ELR (cell line): ENCODE results near the gene DOCK3.
"Not testable (repeated sequence)": the region's sequence is repeated elsewhere in the genome, so short reads cannot be mapped to it uniquely, and the experiment has no call there.

ENCODE experiments used
- DNase-seq: peaks from one replicate; pipeline ENCODE4 v3.0.0-alpha.2; 2015; ENCODE audit warnings: low read depth

The DOCK3 gene

DNA sequence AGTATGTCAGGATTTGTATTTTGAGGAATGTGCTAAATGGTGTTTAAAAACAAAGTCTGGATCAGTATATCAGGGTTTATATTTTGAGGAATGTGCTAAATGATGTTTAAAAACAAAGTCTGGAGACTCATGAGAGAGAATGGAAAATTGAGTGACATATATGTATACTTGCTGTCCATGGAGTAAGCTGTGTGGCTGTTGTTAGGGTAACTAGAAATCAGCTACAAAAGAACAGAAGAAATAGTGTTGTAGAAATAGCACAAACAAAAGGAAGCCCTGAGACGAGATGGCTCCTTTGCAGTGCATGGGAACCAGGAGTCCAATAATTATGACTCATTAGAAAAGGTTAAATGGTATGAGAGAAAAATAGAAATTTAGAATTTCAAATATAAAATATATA is 427.7 kb downstream of the DOCK3 start:
- no peak for DNase-seq

DNA sequence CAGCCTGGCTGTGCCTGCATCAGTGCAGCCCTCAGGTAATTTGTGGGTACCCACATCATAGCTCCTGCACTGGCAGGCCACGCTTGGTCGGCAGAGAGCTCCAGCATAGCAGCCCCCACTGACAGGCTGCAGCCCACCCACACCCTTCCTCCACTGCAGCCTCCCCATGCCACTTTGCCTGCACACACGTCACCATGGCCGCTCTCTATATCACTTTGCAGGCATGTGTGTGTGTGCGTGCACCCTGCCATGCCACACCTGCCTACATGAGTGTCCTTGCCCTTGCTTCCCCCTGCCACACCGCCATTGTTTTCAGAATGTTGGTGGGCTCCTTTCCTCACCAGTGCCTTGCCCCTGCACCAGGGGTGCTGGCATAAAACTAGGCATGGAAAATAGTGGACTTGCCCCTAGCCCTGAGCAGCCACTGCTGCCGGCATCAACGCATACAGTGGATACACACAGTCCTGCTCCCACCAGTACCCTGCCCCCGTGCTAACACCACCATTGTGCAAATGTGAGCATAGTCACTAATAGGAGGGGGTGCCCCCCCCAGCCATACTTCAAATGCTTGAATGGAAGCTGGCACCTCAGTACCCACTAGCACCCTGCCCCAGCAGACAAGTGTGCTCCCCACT is 431.6 kb downstream of the DOCK3 start:
- DNase-seq: no peak

DNA sequence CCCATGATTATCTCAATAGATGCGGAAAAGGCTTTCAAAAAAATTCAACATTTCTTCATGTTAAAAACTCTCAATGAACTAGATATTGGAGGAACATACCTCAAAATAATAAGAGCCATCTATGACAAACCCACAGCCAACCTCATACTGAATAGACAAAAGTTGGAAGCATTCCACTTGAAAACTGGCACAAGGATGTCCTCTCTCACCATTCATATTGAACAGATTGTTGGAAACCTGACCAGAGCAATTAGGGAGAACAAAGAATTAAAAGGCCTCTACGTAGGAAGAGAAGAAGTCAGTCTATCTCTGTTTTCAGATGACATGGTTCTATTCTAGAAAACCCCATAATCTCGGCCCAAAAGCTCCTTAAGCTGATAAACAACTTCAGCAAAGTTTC is 435.9 kb downstream of the DOCK3 start:
- no peak for DNase-seq

DNA sequence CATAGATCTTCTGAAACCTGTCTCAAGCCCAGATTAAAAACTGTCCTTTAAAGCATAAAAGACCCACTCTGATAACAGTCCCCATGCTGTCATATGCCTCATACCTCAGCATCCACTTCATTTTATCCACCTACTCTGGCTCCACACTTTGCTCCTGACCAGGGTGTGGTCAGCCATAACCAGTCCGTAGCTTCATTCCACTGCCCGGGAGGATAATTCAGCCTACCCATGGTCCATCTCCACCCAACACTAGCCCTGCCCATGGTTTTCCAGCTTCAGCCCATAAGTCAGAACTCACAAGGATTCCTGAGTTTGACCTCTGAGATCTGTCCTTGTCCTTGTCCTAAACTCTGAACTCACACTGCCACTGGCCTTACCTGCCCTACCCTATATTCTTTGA is 448.2 kb downstream of the DOCK3 start:
- DNase-seq: no peak

DNA sequence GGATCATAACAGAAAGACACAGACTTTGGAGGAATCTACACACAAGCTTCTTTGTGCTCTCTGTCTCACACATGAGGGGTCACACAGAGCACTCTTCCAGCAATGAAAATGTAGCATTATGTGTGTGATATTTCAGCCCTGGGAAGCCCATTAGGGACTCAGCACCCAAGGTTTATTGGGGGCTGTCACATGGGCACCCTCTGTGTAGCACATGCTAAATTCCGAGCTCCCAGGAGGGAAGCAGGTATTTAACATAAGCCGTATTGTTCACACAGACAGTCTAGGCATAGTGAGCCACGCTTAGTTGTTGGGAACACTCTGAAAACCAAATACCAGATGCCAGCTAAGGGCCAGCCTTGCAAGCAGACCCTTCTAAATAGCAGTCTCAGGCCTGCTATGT is 448.8 kb downstream of the DOCK3 start:
- no peak for DNase-seq

DNA sequence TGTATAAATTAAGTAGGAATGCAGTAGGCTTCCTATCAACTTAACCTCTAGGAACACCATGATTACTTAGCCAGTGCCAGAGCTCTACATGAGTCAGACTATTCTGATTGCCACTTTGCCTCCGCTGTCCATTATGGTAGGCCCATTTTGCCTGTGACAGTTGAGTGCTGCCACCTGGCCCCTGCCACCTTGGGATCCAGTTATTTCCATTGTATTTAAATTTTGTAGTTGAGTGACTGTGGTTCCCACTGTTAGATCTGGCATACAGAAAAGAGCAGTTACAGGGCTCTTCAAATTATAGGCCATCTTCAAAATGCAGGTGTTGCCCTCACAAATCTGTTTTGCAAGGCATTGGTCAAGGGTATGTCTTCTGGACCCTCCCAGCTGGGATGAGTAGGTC is 456.9 kb downstream of the DOCK3 start:
- not testable (repeated sequence) for DNase-seq

DNA sequence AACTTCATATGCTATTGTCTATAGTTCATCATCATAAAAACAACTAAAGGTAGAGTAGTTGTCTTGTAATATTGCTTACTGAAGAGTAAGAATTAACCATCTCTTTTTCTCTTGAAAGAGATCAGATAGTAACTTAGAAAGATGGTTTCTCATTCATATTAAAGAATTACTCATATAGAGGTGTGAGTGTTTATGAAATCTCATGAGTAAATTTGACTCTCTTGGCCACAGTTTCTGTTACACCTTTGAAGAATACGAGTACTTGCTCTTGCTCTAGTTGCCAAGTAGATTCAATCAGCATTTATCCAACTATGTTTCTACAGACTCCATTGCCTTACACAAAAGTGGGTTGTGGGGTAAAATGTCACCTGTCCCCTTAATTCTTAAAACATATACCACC is 463.0 kb downstream of the DOCK3 start:
- no peak for DNase-seq

DNA sequence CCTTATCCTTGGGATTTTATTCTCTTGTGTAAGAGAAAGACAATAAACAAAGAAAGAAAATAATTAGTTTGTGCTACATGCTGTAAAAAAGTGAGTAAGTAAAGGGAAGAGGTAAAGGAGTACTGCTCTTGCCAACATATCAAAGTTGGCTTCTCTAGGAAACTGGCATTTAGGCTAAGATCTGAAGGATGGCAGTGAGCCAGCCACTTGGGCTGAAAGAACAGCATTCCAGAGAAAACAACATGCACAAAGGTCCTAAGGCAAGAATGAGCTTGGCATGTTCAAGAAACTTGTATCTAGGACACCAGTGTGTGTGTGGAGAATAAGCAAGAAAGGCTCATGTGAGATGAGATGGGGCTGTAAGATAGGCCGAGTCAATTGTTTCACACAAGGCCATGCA is 464.9 kb downstream of the DOCK3 start:
- no peak for DNase-seq

DNA sequence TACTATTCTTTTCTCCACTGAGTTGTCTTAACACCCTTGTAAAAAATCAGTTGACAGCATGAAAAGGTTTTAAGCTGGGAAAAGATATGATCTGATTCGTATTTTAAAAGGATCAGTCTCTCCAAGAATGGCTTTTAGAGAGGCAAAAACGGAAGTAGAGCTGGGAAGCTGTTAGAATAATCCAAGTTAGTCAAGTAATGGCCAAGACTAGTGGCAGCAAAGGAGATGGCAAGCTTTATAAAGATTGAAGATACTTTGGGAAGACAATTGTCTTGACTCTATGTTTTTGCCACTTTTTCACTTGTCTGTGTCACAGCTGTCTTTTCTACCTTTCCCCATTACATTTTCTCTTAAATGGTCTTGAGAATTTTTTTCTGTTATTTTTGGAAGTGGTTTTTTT is 466.8 kb downstream of the DOCK3 start:
- peak; percentile 1 for DNase-seq

DNA sequence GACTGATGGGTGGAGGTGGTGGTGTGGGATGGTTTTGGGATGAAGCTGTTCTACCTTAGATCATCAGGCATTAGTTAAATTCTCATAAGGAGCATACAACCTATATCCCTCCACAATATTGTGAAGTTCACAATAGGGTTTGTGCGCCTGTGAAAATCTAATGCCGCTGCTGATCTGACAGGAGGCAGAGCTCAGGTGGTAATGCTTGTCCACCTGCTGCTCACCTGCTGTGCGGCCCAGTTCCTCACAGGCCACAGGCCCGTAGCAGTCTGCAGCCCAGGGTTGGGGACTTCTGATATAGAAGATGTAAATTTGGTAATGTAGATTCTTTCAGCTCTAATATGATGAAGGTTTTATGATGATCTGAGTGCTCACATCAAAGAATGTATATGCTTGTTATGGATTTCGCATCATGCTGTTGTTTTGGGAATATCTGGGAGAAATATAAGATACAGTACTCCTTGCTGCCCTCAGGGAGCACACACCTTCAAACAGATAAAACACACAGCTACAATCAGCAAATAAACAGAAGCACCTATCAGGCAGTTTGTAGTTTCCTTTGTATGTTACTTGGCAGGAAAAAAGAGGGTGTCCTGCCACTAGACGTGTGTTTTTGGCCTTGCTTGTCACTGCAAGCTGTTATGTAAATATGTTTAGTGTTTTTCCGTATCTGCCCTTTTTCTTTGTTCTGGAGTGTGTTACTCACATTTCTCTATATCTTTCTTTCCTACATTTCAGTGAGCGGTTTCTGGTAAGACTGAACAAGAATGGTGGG is 471.3 kb downstream of the DOCK3 start:
- no peak for DNase-seq

DNA sequence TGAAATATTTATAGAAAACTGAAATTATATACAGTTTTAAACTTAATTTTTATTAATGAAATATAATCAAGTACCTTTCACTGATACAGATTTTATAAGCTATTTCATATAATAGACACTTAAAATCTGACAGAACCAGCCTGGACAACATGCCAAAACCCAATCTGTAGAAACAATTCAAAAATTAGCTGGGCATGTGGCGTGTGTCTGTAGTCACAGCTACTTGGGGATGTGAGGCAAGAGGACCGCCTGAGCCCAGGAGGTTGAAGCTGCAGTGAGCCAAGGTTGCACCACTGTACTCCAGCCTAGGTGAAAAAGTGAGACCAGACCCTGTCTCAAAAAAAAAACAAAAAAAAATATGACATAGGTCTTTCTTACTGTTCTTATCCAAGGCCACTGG is 472.1 kb downstream of the DOCK3 start:
- no peak for DNase-seq

DNA sequence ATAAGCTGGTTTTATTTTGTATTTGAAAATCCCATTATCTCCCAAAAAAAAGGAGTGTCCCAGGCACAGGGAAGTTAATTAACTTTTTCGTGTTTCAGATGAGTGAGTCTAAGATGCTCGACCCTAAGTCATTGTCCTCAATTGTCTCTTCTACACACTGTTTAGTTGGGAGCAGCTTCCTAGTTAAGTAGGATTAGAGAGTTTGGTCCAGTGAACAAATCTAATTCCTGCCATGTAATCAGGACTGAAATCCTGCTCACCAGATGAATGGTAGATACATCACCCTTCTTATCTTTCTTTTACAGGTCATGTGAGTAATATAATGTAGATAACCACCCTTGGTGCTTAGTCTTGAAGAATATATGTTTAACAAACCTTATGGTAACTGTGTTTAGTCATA is 481.4 kb downstream of the DOCK3 start:
- DNase-seq: no peak

DNA sequence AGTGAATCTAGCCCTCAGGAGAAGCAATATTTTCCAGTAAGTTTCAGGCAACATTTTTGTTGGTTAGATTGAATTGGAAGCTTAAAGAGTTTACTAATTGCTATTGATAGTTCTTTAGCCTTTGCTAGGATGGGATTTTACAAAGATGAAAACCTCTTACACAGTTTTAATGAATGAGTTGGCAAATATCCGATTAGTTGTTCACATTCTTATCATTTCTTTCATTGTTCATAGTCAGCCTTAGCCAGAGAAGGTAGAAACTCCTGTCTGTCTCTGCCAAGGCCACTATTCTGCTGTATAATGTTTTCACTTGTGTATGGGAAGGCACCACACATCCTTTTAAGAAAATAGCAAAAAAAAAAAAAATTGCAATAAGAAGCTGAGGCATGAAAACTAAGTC is 488.3 kb downstream of the DOCK3 start:
- no peak for DNase-seq

DNA sequence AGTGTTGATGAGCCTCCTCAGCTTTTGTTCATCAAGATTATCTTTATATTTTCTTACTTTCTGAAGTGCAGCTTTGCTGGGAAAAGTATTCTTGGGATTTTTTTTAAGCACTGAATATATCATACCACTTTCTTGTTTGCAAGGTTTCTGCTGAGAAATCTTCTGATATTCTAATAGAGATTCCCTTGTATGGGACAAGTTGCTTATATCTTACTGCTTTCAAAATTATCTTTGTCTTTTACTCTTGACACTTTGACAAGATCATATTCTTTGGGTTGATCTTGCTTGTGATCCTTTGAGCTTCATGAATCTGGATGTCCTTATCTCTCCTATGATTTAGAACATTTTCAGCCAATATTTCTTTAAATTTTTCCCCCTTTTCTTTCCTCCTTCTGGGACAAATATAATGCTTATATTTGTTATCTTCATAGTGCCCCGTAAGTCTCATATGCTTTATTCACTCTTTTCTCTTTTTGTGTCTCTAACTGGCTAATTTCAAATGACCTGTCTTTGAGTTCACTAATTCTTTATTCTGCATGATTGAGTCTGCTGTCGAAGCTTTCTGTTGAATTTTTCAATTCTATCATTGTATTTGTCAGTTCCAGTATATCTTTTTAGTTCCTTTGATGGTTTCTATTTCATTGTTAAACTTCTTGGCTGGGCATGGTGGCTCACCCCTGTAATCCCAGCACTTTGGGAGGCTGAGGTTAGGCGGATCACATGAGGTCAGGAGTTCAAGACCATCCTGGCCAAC is 499.0 kb downstream of the DOCK3 start:
- DNase-seq: no peak

DNA sequence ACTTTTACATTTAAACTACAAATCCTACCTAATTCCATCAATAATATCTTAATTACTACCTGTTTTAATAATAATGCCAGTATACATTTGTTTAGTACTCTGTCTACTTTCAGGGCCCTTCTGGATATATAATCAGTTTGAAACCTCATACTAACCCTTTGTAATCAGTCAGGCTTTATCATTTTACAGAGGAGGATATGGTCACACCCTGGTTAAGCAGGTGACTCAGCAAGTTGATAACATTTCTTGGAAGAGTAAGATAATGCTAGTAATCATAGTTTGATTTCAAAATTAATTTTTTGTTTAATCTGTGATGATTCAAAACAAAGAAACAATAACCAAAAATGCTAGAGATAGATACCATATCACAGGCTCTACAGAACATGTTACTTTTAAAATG is 502.2 kb downstream of the DOCK3 start:
- DNase-seq: no peak

DNA sequence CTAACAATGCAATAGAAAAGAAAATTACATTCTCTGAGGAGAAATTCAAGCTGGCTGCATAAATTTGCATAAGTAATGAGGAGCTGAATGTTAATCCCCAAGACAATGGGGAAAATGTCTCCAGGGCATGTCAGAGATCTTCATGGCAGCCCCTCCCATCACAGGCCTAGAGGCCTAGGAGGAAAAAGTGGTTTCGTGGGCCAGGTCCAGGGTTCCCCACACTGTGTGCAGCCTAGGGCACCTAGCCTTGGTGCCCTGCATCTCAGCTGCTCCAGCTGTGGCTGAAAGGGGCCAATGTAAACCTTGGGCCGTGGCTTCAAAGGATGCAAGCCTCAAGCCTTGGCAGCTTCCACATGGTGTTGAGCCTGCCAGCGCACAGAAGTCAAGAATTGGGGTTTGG is 511.7 kb downstream of the DOCK3 start:
- not testable (repeated sequence) for DNase-seq

DNA sequence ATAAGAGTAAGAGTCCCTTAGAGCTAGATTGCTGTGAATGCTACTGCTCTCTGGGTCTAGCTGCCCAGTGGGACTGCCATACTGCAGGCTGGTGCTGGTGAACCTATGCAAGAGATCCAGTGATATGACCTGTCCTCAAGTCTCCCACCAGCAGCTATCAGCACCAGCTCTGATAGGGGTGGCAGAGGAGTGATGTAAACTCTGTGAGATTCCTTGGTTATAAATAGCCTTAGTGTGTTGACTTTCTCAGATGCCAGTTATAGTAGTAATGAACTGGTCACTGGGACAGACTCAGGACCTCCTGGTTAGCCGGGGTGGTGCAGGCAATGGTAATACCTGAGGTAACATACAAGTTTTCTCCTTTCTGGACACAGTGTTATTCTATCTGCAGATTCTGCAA is 515.5 kb downstream of the DOCK3 start:
- no peak for DNase-seq

DNA sequence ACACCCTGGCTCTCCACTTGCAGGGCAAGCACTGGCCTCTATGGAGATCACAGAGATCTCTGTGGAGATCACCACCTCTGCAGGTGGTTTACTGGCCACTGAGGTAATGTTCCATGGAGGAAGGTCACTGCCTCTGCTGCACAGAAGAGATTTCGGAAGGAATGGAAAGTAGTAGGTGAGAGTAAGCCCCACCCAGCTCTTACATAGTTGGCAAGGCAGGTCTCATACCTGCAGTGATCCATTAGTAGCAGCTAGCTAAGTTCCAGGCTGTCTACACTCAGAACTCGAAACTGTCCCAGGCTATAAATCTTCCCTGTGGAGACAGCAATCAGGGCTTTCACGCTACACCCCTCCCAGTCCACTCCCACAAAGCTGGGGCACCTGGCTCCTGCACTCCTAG is 516.1 kb downstream of the DOCK3 start:
- DNase-seq: no peak

DNA sequence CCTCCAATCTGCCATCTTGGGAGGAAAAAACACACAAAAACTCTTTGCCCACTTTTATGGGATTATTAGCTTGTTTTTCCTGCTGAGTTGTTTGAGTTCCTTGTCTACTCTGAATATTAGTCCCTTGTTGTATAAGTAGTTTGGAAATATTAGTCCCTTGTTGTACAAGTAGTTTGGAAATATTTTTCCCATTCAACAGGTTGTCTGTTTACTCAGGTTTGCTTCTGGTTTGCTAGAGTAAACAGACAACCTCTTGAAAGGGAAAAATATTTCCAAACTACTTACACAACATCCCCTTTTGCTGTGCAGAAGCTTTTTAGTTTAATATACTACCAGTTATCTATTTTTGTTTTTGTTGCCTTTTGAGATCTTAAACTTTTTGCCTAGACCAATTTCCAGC is 517.0 kb downstream of the DOCK3 start:
- DNase-seq: no peak

DNA sequence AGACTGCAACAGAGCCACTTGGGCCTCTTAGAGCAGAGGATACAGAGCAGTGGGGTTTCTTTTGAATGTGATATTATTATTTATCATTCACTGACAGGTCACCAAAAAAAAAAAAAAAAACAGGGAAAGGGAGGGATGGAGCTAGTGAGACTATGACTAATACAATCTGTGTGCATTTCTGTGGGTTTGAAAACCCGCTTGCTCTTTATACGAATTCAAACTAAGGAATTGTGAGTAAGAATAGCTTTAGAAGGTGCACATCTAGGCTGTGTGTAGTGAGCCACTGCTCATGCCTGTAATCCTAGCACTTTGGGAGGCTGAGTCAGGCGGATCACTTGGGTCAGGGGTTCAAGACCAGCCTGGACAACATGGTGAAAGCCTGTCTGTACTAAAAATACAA is 523.8 kb downstream of the DOCK3 start:
- DNase-seq: peak; percentile 9

DNA sequence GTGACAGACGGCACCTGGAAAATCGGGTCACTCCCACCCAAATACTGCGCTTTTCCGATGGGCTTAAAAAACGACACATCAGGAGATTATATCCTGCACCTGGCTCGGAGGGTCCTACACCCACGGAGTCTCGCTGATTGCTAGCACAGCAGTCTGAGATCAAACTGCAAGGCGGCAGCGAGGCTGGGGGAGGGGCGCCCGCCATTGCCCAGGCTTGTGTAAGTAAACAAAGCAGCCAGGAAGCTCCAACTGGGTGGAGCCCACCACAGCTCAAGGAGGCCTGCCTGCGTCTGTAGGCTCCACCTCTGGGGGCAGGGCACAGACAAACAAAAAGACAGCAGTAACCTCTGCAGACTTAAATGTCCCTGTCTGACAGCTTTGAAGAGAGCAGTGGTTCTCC is 524.6 kb downstream of the DOCK3 start:
- not testable (repeated sequence) for DNase-seq

DNA sequence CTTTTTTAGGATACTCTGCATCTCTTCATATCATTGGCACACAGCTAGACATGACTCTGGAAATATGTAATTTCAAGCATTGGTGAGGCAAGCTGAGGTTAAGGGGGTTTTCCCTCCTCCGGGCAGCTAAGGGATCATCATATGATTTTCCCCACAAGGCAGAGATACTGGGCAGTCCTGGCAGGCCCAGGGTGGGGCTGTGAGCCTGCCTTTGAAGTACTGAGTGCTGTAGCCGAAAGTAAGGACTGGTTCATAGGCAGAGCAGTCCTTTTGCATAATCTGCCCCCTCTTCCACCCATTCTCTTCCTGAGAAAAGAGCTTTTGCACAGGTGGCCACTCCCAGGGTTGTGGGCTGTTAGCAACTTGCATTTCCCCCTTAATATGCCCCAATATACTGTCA is 541.6 kb downstream of the DOCK3 start:
- no peak for DNase-seq

DNA sequence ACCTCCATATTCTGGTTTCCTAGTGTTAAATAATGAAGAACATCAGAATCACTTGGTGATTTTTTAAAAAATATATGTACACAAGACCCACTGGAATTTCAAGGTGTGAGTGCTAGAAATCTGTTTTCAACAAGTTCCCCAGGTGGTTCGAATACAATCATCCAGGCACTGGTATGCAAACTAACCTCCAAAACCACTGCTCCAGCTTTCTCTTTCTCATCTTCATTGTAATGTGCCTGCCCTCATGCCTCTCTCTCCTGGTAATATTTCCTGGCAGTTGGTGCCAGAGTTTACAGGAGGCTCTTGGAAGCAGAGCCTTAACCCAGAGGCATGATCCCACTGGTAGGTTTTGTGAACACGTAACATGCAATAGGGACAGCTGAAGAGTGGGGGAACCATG is 547.2 kb downstream of the DOCK3 start:
- no peak for DNase-seq
